GM12874 (cell line): ENCODE data around the gene SLC7A4.

Source experiments
- TF ChIP-seq, protein P1 (sequence below): IDR thresholded peaks from 2 replicates; pipeline ENCODE4 v1.5.1; 2011; ENCODE audit warnings: low read depth, mild to moderate bottlenecking, control low read depth, low read length, moderate library complexity; ENCODE audit not compliant: insufficient read depth

Gene SLC7A4

DNA sequence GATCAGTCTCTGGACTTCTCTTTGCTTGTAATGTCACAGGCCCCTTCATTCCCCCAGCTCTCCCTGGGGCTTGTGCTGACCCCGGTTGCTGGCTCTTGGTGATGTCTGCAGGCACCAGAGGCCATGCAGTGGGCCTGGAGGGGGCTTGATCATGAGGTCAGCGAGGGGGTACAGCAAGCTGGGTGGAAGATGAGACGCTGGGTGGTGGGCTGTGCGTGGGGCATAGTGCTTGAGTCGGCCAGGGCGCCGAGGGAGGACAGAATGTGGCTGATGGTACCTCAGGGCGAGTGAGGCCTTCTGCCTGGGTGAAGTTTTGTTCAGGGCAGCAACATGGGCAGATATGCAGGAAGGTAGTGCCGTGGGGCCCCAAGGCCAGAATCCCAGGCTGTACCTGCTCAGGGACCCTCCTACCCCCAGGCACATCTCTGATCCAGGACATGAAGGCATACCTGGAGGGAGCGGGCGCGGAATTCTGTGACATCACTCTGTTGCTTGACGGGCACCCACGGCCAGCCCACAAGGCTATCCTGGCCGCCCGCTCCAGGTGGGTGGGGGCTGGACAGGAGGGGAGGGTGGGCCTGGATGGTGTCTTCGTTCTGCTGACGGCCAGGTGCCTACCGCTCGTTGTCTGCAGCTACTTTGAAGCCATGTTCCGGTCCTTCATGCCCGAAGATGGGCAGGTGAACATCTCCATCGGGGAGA lies 36.9 kb downstream of the SLC7A4 start:
- TF ChIP-seq, protein P1, sequence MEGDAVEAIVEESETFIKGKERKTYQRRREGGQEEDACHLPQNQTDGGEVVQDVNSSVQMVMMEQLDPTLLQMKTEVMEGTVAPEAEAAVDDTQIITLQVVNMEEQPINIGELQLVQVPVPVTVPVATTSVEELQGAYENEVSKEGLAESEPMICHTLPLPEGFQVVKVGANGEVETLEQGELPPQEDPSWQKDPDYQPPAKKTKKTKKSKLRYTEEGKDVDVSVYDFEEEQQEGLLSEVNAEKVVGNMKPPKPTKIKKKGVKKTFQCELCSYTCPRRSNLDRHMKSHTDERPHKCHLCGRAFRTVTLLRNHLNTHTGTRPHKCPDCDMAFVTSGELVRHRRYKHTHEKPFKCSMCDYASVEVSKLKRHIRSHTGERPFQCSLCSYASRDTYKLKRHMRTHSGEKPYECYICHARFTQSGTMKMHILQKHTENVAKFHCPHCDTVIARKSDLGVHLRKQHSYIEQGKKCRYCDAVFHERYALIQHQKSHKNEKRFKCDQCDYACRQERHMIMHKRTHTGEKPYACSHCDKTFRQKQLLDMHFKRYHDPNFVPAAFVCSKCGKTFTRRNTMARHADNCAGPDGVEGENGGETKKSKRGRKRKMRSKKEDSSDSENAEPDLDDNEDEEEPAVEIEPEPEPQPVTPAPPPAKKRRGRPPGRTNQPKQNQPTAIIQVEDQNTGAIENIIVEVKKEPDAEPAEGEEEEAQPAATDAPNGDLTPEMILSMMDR: no peak

DNA sequence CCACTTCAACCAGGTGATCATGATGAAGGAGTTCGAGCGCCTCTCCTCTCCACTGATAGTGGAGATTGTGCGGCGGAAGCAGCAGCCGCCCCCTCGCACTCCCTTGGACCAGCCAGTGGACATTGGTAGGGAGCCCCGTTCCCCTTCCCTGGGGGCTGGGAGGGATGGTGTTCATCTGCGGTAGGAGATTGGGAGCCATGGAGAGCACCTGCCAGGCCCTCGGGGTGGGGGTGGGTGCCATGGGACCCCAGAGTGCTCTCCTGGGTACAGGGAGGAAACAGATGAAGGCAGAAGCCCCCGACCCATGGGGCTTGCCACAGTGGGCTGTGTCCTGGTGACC lies 37.5 kb downstream of the SLC7A4 start:
- TF ChIP-seq, protein P1: no peak

DNA sequence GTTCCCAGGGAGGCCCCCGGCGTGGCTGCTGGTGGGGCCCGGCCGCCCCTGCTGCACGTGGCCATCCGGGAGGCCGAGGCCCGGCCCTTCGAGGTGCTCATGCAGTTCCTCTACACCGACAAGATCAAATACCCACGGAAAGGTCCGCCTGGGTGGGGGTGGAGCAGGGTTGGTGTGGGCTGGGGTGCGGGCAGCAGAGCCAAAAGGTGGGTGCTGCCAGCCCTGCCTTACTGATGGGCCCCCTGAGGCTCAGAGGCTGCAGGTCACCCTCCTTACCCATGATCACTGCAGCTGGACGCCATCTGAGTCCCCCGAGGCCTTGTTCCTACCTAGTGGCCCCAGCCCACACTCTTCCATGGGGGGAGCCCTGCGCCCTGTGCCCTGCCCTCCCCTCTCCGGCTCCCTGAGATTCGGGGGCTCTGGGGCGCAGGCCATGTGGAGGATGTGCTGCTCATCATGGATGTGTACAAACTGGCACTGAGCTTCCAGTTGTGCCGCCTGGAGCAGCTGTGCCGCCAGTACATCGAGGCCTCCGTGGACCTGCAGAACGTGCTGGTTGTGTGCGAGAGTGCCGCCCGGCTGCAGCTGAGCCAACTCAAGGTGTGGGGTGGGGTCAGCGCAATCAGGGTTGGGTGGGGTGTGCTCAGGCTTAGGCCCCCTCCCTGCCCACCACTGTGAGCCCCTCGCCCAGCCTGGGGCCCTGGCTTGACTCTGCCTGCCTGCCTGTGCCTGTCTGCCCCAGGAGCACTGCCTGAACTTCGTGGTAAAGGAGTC lies 38.0 kb downstream of the SLC7A4 start:
- TF ChIP-seq, protein P1: no peak

DNA sequence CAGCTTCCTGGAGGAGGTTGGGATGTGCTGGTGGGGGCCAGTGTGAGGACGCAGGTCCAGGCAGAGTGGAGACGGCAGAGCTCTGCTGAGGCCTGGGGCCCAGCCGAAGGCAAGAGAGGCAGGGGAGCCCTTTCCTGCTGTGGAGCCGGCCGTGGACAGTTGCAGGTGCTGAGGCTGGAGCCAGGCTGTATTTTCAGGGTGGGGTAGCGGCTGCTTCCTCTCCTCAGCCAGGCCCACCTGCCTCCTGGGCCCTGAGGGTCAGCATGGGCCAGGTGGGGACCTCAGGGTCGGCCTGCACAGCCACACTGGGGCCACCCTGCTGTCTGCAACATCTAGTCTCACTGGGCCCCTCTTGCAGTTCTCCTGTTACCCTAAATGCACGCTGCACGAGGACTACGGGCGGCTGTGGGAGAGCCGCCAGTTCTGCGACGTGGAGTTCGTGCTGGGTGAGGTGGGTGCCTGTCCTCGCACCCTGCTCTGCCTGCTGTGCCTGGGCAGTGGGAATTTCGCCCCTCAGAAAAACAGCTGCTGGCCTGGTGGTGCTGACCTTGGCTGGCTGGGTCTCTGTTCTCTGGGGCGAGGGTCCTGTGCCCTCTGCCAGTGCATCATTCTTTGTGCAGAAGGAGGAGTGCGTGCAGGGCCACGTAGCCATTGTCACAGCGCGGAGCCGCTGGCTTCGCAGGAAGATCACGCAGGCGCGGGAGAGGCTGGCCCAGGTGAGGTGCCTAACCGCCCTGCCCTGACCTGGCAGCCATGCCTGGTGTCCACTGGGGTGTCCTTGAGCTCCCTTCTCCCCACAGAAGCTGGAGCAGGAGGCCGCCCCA lies 38.8 kb downstream of the SLC7A4 start:
- TF ChIP-seq, protein P1: no peak

DNA sequence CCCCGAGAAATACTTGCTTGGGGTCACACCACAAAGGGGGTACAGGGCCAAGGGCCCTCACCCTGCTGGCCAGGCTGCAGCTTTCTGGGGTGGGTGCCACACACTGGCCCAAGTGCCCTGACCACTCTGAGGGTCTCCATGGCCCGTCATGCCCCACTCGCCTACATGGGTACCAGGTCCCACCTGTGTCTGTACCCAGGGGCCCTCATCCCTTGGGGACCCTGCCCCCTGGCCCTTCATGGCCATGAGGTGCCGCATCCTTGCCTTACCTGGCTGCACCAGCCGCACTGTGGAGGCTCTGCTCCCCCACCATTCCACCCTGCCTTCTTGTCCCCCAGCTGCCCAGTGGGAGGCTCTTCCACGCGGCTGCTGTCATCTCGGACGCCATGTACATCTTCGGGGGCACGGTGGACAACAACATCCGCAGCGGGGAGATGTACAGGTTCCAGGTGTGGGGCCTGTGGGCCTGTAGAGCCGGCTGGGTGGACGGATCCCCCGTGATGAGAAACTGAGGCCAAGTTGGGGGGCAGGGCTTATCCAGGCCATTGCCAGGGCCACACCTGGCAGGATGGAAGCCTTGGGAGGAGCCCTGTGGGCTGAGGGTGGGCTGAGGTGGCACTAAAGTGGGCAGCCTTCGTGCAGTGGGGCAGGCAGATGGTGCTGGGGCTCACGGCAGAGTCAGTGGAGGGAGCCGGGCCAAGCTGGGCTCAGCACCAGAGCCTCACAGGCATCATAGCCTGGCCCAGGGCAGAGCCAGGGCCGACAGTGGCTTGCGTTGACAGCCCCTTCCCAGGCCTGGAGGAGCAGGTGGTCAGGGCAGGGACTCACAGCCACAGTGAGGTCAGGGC lies 39.7 kb downstream of the SLC7A4 start:
- TF ChIP-seq, protein P1: no peak

DNA sequence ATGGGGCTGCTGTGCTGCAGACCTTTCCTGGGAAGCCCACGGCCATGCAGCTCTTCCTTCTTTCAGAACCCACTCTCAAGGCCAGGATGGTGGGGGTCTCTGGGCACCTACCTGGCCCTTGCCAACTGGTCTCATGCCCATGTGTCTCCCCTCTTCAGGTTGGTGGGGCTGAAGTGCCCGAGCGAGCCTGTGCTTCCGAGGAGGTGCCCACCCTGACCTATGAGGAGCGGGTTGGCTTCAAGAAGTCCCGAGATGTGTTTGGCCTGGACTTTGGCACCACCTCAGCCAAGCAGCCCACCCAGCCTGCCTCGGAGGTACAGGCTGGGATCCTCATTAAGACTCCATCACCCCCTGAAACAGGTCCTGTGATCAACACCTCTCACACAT lies 40.3 kb downstream of the SLC7A4 start:
- TF ChIP-seq, protein P1: no peak
